OCI-LY1 (cell line): Measurements from ENCODE around the gene DDR2.

Experiments
- H2AFZ ChIP-seq: fragments of 200-600 bp; sonication (generic), shearing (Covaris generic); 2 replicates; pipeline ENCODE4 v1.6.0; 2014; ENCODE audit warnings: antibody characterized with exemption, mild to moderate bottlenecking, low read length
- H3F3A ChIP-seq: fragments of 200-600 bp; sonication (generic), shearing (Covaris generic); 2 replicates; pipeline ENCODE4 v1.6.0; 2014; ENCODE audit warnings: mild to moderate bottlenecking, antibody characterized with exemption, low read length, moderate library complexity; ENCODE audit not compliant: insufficient read depth
- H3K27ac ChIP-seq: fragments of 200-600 bp; sonication (generic); 2 replicates; pipeline ENCODE4 v1.5.1; 2014; ENCODE audit warnings: low read length, mixed run types, mild to moderate bottlenecking, low read depth; ENCODE audit not compliant: poor library complexity, severe bottlenecking
- H3K27me3 ChIP-seq: fragments of 200-600 bp; sonication (generic); 2 replicates; pipeline ENCODE4 v1.6.0; 2014; ENCODE audit warnings: antibody characterized with exemption, mild to moderate bottlenecking, low read length, moderate library complexity; ENCODE audit not compliant: insufficient read depth
- H3K36me3 ChIP-seq: fragments of 200-600 bp; sonication (generic); 2 replicates; pipeline ENCODE4 v1.6.1; 2014; ENCODE audit warnings: mild to moderate bottlenecking, antibody characterized with exemption, low read length, moderate library complexity, mixed read lengths; ENCODE audit not compliant: insufficient read depth
- H3K4me1 ChIP-seq: fragments of 200-600 bp; sonication (generic); 2 replicates; pipeline ENCODE4 v1.5.1; 2014; ENCODE audit warnings: mild to moderate bottlenecking, low read length, moderate library complexity; ENCODE audit not compliant: insufficient read depth, severe bottlenecking
- H3K4me2 ChIP-seq: fragments of 200-600 bp; sonication (generic), shearing (Covaris generic); 2 replicates; pipeline ENCODE4 v1.6.1; 2014; ENCODE audit warnings: low read length
- H3K4me3 ChIP-seq: fragments of 200-600 bp; sonication (generic); 2 replicates; pipeline ENCODE4 v1.5.1; 2014; ENCODE audit warnings: low read length, low read depth, mild to moderate bottlenecking, mixed read lengths; ENCODE audit not compliant: poor library complexity, severe bottlenecking
- H3K79me2 ChIP-seq: fragments of 200-600 bp; shearing (Covaris generic); 2 replicates; pipeline ENCODE4 v1.6.1; 2016; ENCODE audit warnings: mixed run types, low read length, mixed read lengths; ENCODE audit not compliant: insufficient read depth
- H3K9ac ChIP-seq: fragments of 200-600 bp; sonication (generic), shearing (Covaris generic); 2 replicates; pipeline ENCODE4 v1.6.1; 2014; ENCODE audit warnings: mild to moderate bottlenecking, low read length, mixed read lengths
- H3K9me2 ChIP-seq: fragments of 200-600 bp; sonication (generic), shearing (Covaris generic); 2 replicates; pipeline ENCODE4 v1.6.1; 2014; ENCODE audit warnings: low read depth, mild to moderate bottlenecking, low read length, mixed read lengths
- H3K9me3 ChIP-seq: fragments of 200-600 bp; shearing (Covaris generic); 2 replicates; pipeline ENCODE4 v1.6.1; 2014; ENCODE audit warnings: low read length, mixed read lengths
- H4K20me1 ChIP-seq: fragments of 200-600 bp; sonication (generic), shearing (Covaris generic); 2 replicates; pipeline ENCODE4 v1.6.0; 2016; ENCODE audit warnings: mild to moderate bottlenecking, low read length; ENCODE audit not compliant: insufficient read depth
- EZH2 ChIP-seq: fragments of 200-600 bp; sonication (generic), shearing (Covaris generic); IDR thresholded peaks from 2 replicates; pipeline ENCODE4 v1.8.0; 2017; ENCODE audit warnings: borderline replicate concordance, mixed run types, mild to moderate bottlenecking, antibody characterized with exemption, low read length, moderate library complexity, mixed read lengths
- TF ChIP-seq, protein P1 (sequence below): fragments of 200-600 bp; sonication (generic), shearing (Covaris generic); IDR thresholded peaks from 2 replicates; pipeline ENCODE4 v1.5.1; 2017; ENCODE audit warnings: mild to moderate bottlenecking, antibody characterized with exemption, low read length, moderate library complexity, mixed read lengths

The DDR2 gene

GRCh38 chr1:162626761-162627160 lies 5.5 kb upstream of the DDR2 start:
- H3K9me2 ChIP-seq = no peaks in the 10 kb centered on the region
- no peak overlapping the region for H3K4me3 ChIP-seq
- H3K27ac ChIP-seq = no peak overlapping the region
- H3K9ac ChIP-seq = no peak overlapping the region
- no peaks in the 10 kb centered on the region for H3K79me2 ChIP-seq
- TF ChIP-seq EZH2 = no peak
- TF ChIP-seq, protein P1, sequence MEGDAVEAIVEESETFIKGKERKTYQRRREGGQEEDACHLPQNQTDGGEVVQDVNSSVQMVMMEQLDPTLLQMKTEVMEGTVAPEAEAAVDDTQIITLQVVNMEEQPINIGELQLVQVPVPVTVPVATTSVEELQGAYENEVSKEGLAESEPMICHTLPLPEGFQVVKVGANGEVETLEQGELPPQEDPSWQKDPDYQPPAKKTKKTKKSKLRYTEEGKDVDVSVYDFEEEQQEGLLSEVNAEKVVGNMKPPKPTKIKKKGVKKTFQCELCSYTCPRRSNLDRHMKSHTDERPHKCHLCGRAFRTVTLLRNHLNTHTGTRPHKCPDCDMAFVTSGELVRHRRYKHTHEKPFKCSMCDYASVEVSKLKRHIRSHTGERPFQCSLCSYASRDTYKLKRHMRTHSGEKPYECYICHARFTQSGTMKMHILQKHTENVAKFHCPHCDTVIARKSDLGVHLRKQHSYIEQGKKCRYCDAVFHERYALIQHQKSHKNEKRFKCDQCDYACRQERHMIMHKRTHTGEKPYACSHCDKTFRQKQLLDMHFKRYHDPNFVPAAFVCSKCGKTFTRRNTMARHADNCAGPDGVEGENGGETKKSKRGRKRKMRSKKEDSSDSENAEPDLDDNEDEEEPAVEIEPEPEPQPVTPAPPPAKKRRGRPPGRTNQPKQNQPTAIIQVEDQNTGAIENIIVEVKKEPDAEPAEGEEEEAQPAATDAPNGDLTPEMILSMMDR = no peak
- no peak overlapping the region for H2AFZ ChIP-seq
- no peaks in the 10 kb centered on the region for H3F3A ChIP-seq
- no peak overlapping the region for H3K4me2 ChIP-seq
- H3K4me1 ChIP-seq = no peaks in the 10 kb centered on the region
- H3K27me3 ChIP-seq = no peaks in the 10 kb centered on the region
- no peaks in the 10 kb centered on the region for H3K9me3 ChIP-seq
- H3K36me3 ChIP-seq = no peaks in the 10 kb centered on the region
- no peaks in the 10 kb centered on the region for H4K20me1 ChIP-seq

DNA sequence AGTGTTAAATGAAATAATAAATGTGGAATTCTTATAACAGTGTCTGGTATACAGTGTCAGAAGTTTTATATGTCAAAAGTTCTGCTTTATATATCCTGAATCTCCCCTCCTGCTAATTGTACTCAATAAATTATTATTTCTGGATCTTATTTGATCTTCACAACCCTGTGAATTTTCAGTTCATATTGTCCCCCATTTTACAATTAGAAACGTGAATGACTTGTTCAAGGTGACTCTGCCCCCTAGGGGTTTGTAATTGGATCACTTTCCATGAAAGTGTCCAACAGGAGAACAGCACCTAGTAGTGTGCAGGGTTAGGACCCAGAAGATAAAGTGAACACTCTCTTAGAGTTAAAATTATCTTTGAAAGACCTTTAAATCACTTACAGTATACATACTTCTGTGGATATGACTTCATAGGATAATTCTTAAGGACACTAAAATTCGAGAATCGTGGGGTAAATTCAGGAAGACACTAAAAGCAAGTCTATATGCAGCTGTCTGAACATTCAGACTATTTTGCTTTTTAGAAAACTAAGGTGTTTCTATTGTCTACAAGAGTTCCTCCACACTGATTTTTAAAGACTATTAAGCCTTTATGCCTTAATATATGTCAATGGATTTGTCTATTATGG lies 4.5 kb upstream of the DDR2 start:
- H3K27ac ChIP-seq = no peak overlapping the region
- no peaks in the 10 kb centered on the region for H3K9me2 ChIP-seq
- H4K20me1 ChIP-seq = no peaks in the 10 kb centered on the region
- no peaks in the 10 kb centered on the region for H3K9me3 ChIP-seq
- H3K36me3 ChIP-seq = no peaks in the 10 kb centered on the region
- H2AFZ ChIP-seq = no peak overlapping the region
- H3K79me2 ChIP-seq = no peaks in the 10 kb centered on the region
- H3K4me2 ChIP-seq = no peak overlapping the region
- no peak overlapping the region for H3K9ac ChIP-seq
- H3K4me3 ChIP-seq = no peak overlapping the region
- TF ChIP-seq, protein P1 = peak; percentile 54
- no peak for TF ChIP-seq EZH2
- no peaks in the 10 kb centered on the region for H3K4me1 ChIP-seq
- H3K27me3 ChIP-seq = no peaks in the 10 kb centered on the region
- no peaks in the 10 kb centered on the region for H3F3A ChIP-seq

GRCh38 chr1:162629077-162629627 lies 3.1 kb upstream of the DDR2 start:
- Histone ChIP-seq H3K9me3 (no peaks in the 10 kb centered on the region), H3K9me2 (no peaks in the 10 kb centered on the region), H3K4me1 (no peaks in the 10 kb centered on the region), H3K27me3 (no peaks in the 10 kb centered on the region), H4K20me1 (no peaks in the 10 kb centered on the region), H3K27ac (no peak overlapping the region), H3F3A (no peaks in the 10 kb centered on the region), H2AFZ (no peak overlapping the region), H3K4me3 (no peak overlapping the region), H3K4me2 (no peak overlapping the region), H3K36me3 (no peaks in the 10 kb centered on the region), H3K79me2 (no peaks in the 10 kb centered on the region), H3K9ac (no peak overlapping the region)
- TF ChIP-seq, protein P1 = no peak
- no peak for TF ChIP-seq EZH2
